Measurements from ENCODE around the gene LTA.
"Not testable (repeated sequence)": the region's sequence is repeated elsewhere in the genome, so short reads cannot be mapped to it uniquely, and the experiment has no call there.

The LTA gene

GRCh38 chr6:31548544-31548873, 23.6 kb upstream of the LTA start:
- FAIRE-seq (no peak), DNase-seq (ENCODE audit: insufficient read length, low spot score) (no peak)
- TF ChIP-seq POU2F2 (IDR thresholded peaks at IDR 0.05; ENCODE audit: low read depth, low read length) = no peak
- TF ChIP-seq TAF1 (IDR thresholded peaks at IDR 0.05; ENCODE audit: low read depth, low read length) = no peak
- TF ChIP-seq PAX5 (IDR thresholded peaks at IDR 0.05; ENCODE audit: insufficient read depth, low read length, severe bottlenecking) = no peak
- TF ChIP-seq POLR2A (IDR thresholded peaks at IDR 0.05; ENCODE audit: low read depth, low read length) = no peak
- no peak for TF ChIP-seq POLR2AphosphoS5 (IDR thresholded peaks at IDR 0.05; ENCODE audit: low read depth, low read length)
- TF ChIP-seq SPI1 (IDR thresholded peaks at IDR 0.05; ENCODE audit: low read depth, low read length) = no peak

DNA sequence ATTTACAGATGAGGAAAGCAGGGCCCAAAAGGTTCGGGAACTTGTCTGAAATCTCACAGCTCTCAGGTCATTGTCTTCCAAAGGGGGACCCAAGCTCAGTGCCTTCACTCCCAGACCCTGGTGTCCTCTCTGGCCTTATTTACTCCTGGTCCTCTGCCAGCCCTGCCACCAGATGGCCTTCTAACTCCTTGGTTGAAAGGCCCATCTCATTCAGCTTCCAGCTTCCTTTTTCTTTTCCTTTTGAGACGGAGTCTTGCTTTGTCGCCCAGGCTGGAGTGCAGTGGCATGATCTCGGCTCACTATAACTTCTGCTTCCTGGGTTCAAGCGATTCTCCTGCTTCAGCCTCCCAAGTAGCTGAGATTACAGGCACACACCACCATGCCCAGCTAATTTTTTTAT, 20.7 kb upstream of the LTA start:
- not testable (repeated sequence) for DNase-seq (ENCODE audit: insufficient read length, low spot score)
- peak; percentile 81 for FAIRE-seq

GRCh38 chr6:31556307-31556706, 15.8 kb upstream of the LTA start:
- no peak for DNase-seq (ENCODE audit: insufficient read length, low spot score)
- peak; percentile 80 for FAIRE-seq
- no peak for TF ChIP-seq TAF1 (IDR thresholded peaks at IDR 0.05; ENCODE audit: low read depth, low read length)
- TF ChIP-seq POLR2AphosphoS5 (IDR thresholded peaks at IDR 0.05; ENCODE audit: low read depth, low read length) = no peak
- no peak for TF ChIP-seq SPI1 (IDR thresholded peaks at IDR 0.05; ENCODE audit: low read depth, low read length)
- no peak for TF ChIP-seq PAX5 (IDR thresholded peaks at IDR 0.05; ENCODE audit: insufficient read depth, low read length, severe bottlenecking)
- TF ChIP-seq POLR2A (IDR thresholded peaks at IDR 0.05; ENCODE audit: low read depth, low read length) = no peak
- TF ChIP-seq POU2F2 (IDR thresholded peaks at IDR 0.05; ENCODE audit: low read depth, low read length) = no peak

DNA sequence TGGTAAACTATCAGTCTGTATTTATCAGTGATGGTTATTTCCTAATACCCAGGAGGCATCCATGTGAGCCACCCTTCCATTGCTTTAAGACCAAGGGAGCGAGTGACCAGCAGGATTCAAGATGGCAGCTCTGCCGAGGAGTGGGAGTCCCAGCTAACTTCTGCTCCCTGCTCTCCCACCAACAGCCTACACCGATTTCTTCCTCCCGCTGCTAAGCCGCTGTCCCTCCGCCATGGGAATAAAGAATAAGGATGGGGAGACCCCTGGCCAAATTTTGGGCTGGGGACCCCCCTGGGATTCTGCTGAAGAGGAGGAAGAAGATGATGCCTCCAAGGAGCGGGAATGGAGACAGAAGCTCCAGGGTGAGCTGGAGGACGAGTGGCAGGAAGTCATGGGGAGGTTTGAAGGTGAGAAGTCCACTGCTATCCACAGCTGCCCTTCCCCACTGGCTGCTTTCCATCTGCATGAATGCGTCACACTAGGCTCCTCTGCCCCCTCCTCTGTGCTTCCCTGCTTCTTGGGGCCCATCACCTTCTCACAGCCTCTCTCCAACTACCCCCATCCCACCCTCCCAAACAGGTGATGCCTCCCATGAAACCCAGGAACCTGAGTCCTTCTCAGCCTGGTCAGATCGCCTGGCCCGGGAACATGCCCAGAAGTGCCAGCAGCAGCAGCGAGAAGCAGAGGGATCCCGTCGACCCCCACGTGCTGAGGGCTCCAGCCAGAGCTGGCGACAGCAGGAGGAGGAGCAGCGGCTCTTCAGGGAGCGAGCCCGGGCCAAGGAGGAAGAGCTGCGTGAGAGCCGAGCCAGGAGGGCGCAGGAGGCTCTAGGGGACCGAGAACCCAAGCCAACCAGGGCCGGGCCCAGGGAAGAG, 14.4 kb upstream of the LTA start:
- TF ChIP-seq POLR2A (IDR thresholded peaks at IDR 0.05; ENCODE audit: low read depth, low read length) (no peak), POU2F2 (IDR thresholded peaks at IDR 0.05; ENCODE audit: low read depth, low read length) (no peak)
- FAIRE-seq (no peak), DNase-seq (ENCODE audit: insufficient read length, low spot score) (no peak)

DNA sequence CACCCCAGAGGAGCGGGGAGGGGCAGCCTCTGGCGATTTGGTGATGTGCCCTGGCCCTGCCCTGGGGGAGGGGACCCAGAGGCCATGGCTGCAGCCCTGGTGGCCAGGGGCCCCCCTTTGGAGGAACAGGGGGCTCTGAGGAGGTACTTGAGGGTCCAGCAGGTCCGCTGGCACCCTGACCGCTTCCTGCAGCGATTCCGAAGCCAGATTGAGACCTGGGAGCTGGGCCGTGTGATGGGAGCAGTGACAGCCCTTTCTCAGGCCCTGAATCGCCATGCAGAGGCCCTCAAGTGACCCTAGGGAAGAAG, 13.8 kb upstream of the LTA start:
- TF ChIP-seq PAX5 (IDR thresholded peaks at IDR 0.05; ENCODE audit: insufficient read depth, low read length, severe bottlenecking) = no peak
- no peak for TF ChIP-seq POLR2AphosphoS5 (IDR thresholded peaks at IDR 0.05; ENCODE audit: low read depth, low read length)
- no peak for TF ChIP-seq POU2F2 (IDR thresholded peaks at IDR 0.05; ENCODE audit: low read depth, low read length)
- no peak for TF ChIP-seq SPI1 (IDR thresholded peaks at IDR 0.05; ENCODE audit: low read depth, low read length)
- no peak for TF ChIP-seq TAF1 (IDR thresholded peaks at IDR 0.05; ENCODE audit: low read depth, low read length)
- no peak for TF ChIP-seq POLR2A (IDR thresholded peaks at IDR 0.05; ENCODE audit: low read depth, low read length)
- FAIRE-seq = no peak
- no peak for DNase-seq (ENCODE audit: insufficient read length, low spot score)

- TF ChIP-seq PAX5 (IDR thresholded peaks at IDR 0.05; ENCODE audit: insufficient read depth, low read length, severe bottlenecking) (no peak), POU2F2 (IDR thresholded peaks at IDR 0.05; ENCODE audit: low read depth, low read length) (peak; percentile 95), POLR2A (IDR thresholded peaks at IDR 0.05; ENCODE audit: low read depth, low read length) (peak; percentile 91), POLR2AphosphoS5 (IDR thresholded peaks at IDR 0.05; ENCODE audit: low read depth, low read length) (peak; percentile 83), SPI1 (IDR thresholded peaks at IDR 0.05; ENCODE audit: low read depth, low read length) (peak; percentile 67), TAF1 (IDR thresholded peaks at IDR 0.05; ENCODE audit: low read depth, low read length) (peak; percentile 59)
- DNase-seq (ENCODE audit: insufficient read length, low spot score) (peak; percentile 71), FAIRE-seq (no peak)
Measured at GRCh38 chr6:31558631-31559500, 13.2 kb upstream of the LTA start.

DNA sequence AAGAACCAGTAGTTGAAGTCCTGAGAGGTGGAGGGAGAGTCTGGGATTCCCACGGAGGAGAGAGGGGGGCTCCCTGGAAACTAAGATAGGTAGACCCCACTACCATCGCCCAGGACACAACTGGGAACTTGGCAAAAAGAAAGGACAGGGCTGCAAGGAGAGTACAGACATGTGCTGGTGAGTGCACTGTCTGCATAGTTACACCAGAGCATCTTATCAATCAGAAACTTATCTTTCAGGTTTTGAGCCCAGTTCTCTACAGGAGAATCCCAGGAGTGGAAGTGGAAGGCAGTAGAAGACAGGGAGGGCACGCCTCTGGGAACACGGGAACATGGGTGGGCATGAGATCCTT, 12.5 kb upstream of the LTA start:
- TF ChIP-seq PAX5 (IDR thresholded peaks at IDR 0.05; ENCODE audit: insufficient read depth, low read length, severe bottlenecking) (no peak), TAF1 (IDR thresholded peaks at IDR 0.05; ENCODE audit: low read depth, low read length) (no peak), POLR2A (IDR thresholded peaks at IDR 0.05; ENCODE audit: low read depth, low read length) (no peak), POU2F2 (IDR thresholded peaks at IDR 0.05; ENCODE audit: low read depth, low read length) (no peak), SPI1 (IDR thresholded peaks at IDR 0.05; ENCODE audit: low read depth, low read length) (no peak), POLR2AphosphoS5 (IDR thresholded peaks at IDR 0.05; ENCODE audit: low read depth, low read length) (no peak; the same call in 1 of the 2 replicates)
- no peak for FAIRE-seq

DNA sequence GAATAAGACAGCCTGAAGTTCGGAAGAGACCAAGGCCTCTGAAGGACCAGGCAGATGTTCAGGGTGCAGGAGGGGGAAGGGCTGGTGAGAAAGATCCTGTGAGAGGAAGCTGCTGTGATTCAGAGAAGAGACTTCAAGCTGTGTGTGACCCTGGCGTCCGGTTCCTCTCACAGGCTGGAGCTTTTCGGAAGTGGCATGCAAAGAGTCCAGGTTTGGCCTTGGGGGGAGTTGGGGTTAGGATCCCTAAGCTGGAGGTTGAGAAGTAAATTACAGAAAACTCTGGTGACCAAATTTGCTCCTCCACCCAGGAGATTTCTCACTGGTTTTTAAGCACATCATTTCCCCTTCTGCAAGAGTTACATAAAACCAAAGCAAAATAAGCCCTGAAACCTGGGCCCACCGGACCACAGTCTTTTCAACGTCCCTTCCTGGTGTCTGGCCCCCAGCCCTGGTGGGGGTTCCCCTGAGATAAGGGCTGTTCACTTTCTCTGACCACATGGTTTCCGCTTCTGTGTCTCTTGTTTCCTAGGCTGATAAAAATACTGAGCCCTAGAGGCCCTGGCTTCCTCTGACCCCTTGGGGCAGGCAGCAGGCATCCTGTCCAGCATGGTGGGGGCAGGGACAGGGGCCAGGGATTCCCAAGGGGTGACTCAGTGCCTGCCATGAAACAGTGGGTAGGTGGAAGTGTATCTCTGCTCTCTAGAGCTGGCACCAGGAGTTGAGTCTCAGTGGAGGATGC, 12.0 kb upstream of the LTA start:
- TF ChIP-seq TAF1 (IDR thresholded peaks at IDR 0.05; ENCODE audit: low read depth, low read length) (peak; percentile 75), PAX5 (IDR thresholded peaks at IDR 0.05; ENCODE audit: insufficient read depth, low read length, severe bottlenecking) (no peak), SPI1 (IDR thresholded peaks at IDR 0.05; ENCODE audit: low read depth, low read length) (peak; percentile 82), POU2F2 (IDR thresholded peaks at IDR 0.05; ENCODE audit: low read depth, low read length) (peak; percentile 79; the same call in 1 of the 2 replicates), POLR2AphosphoS5 (IDR thresholded peaks at IDR 0.05; ENCODE audit: low read depth, low read length) (peak; percentile 56), POLR2A (IDR thresholded peaks at IDR 0.05; ENCODE audit: low read depth, low read length) (peak; percentile 61; the same call in 1 of the 2 replicates)
- DNase-seq (ENCODE audit: insufficient read length, low spot score) (no peak), FAIRE-seq (peak; percentile 96)

More for the DNA sequence above, 12.5 kb upstream of the LTA start:
- DNase-seq (ENCODE audit: insufficient read length, low spot score) = no peak

DNA sequence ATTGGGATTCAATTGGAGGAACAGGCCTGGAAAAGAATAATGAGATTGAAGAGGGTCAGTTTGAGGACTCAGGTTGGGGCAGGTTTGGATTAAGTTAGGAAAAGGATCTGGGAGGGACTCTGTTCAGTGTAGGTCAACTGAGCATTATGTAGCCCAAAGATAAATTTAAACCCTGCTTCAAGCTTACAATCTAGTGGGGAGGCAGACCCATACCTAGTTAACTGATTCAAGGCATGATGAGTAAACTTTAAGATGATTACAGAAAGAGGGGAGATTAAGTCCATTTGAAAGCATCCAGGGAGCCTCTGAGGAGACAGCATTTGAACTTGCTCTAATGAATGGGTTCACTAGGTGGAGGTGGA, 11.4 kb upstream of the LTA start:
- FAIRE-seq (no peak), DNase-seq (ENCODE audit: insufficient read length, low spot score) (no peak)
- TF ChIP-seq POU2F2 (IDR thresholded peaks at IDR 0.05; ENCODE audit: low read depth, low read length) (no peak), POLR2AphosphoS5 (IDR thresholded peaks at IDR 0.05; ENCODE audit: low read depth, low read length) (no peak), PAX5 (IDR thresholded peaks at IDR 0.05; ENCODE audit: insufficient read depth, low read length, severe bottlenecking) (no peak), SPI1 (IDR thresholded peaks at IDR 0.05; ENCODE audit: low read depth, low read length) (no peak), TAF1 (IDR thresholded peaks at IDR 0.05; ENCODE audit: low read depth, low read length) (no peak), POLR2A (IDR thresholded peaks at IDR 0.05; ENCODE audit: low read depth, low read length) (no peak)
